ENCODE data around the gene DIAPH1. TPM values are rescaled to one million over a fixed set of nuclear protein-coding genes. Genes with fewer than 3 reads are reported as not detected.

Gene DIAPH1
- total RNA-seq, 4 donors from 2014 or later: 48.2 to 65.0 (median 55.0) TPM

- TF ChIP-seq, protein P1, sequence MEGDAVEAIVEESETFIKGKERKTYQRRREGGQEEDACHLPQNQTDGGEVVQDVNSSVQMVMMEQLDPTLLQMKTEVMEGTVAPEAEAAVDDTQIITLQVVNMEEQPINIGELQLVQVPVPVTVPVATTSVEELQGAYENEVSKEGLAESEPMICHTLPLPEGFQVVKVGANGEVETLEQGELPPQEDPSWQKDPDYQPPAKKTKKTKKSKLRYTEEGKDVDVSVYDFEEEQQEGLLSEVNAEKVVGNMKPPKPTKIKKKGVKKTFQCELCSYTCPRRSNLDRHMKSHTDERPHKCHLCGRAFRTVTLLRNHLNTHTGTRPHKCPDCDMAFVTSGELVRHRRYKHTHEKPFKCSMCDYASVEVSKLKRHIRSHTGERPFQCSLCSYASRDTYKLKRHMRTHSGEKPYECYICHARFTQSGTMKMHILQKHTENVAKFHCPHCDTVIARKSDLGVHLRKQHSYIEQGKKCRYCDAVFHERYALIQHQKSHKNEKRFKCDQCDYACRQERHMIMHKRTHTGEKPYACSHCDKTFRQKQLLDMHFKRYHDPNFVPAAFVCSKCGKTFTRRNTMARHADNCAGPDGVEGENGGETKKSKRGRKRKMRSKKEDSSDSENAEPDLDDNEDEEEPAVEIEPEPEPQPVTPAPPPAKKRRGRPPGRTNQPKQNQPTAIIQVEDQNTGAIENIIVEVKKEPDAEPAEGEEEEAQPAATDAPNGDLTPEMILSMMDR (IDR thresholded peaks at IDR 0.05; ENCODE audit: low read depth): no peak
Measured at GRCh38 chr5:141573489-141574121, 45.2 kb downstream of the DIAPH1 start.

DNA sequence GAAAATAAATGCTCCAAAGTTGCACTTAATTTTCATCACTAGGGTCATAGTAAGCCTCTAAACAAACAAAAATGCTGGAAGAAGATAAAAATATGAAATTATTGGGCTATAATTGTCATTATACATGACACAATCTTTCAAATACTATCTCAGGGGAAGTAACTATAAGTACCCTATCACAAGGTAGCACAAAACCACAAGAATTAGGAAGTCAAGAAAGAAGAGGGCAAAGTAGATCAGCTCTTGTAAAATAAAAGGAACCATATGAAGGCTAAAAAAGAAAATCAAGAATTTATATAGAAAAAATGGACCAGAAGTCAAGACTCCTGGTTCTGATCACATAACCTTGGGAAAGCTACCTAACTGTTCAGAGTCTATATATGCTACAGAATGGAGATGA lies 48.1 kb downstream of the DIAPH1 start:
- TF ChIP-seq, protein P1 (IDR thresholded peaks at IDR 0.05; ENCODE audit: low read depth): no peak

GRCh38 chr5:141567513-141568117 lies 51.2 kb downstream of the DIAPH1 start:
- TF ChIP-seq, protein P1 (IDR thresholded peaks at IDR 0.05; ENCODE audit: low read depth): no peak

DNA sequence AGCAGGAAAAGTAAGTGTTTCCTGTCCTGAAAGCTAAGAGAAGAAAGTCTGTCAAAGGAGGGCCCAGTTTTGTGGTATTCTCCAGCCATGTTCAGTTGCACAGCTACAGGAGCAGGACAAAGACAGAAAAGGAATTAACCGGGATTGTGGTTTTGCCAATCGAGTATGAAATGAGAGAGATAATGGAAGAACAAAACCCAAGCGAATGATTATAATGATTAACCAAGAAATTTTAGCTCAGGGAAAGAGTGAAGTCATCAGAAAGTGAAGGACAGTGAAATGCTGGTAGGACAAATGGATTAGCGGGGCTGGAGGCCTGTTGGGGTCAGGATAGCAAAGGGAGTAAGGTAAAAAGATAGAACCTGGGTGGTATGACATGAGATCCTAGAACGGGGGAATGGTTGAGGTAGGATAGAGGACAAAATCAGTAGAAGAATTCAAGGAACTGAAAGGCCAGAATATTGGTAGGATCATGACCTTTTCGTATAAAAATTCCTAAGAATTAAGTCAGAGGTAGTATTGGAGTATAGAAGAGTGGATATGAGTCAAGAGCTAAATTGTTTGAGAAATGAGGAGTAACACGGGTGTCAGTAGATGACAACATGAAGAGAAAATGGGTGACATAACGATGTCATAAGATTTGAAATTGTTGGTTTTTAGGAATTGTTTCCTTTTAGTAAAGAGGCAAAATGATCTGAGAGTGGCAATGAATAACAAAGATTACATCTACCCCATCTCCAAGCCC lies 52.8 kb downstream of the DIAPH1 start:
- TF ChIP-seq, protein P1 (IDR thresholded peaks at IDR 0.05; ENCODE audit: low read depth): no peak

- TF ChIP-seq, protein P1 (IDR thresholded peaks at IDR 0.05; ENCODE audit: low read depth): no peak
Measured at GRCh38 chr5:141564216-141564692, 54.5 kb downstream of the DIAPH1 start.

GRCh38 chr5:141560725-141561483 lies 57.9 kb downstream of the DIAPH1 start:
- TF ChIP-seq, protein P1 (IDR thresholded peaks at IDR 0.05; ENCODE audit: low read depth): no peak
